22Rv1 (cell line): ENCODE measurements around the gene IKBKG.
"Not testable (repeated sequence)": the region's sequence is repeated elsewhere in the genome, so short reads cannot be mapped to it uniquely, and the experiment has no call there.

ENCODE experiments used
- CTCF ChIP-seq: fragments of 450-650 bp; IDR thresholded peaks from 2 replicates; pipeline ENCODE4 v1.5.1; 2017; ENCODE audit warnings: mild to moderate bottlenecking
- ZFX ChIP-seq: fragments of 450-650 bp; IDR thresholded peaks from 2 replicates; pipeline ENCODE4 v1.6.1; 2017; ENCODE audit warnings: antibody characterized with exemption, borderline replicate concordance

- not testable (repeated sequence) for TF ChIP-seq CTCF, ZFX
Measured at GRCh38 chrX:154575076-154575475, 27.7 kb downstream of the IKBKG start.
